ENCODE data around the gene UBR7.

The UBR7 gene

GRCh38 chr14:93246534-93246933, 39.5 kb downstream of the UBR7 start:
- in situ Hi-C loops (cut with MboI; ENCODE audit: low sequenced_read_pairs) = loop anchor here (25.0 kb wide), 1 partner anchor 291 kb away; no protein-coding TSS in a partner anchor

GRCh38 chr14:93249128-93249831, 42.2 kb downstream of the UBR7 start:
- in situ Hi-C loops (cut with MboI; ENCODE audit: low sequenced_read_pairs) = loop anchor here (25.0 kb wide), 1 partner anchor 288 kb away; no protein-coding TSS in a partner anchor

GRCh38 chr14:93262446-93262845, 55.4 kb downstream of the UBR7 start:
- in situ Hi-C loops (cut with MboI; ENCODE audit: low sequenced_read_pairs) = no loop called here

- in situ Hi-C loops (cut with MboI; ENCODE audit: low sequenced_read_pairs) = no loop called here
These were observed 56.4 kb downstream of the UBR7 start for GRCh38 chr14:93263416-93263815.

GRCh38 chr14:93266127-93266526, 59.1 kb downstream of the UBR7 start:
- in situ Hi-C loops (cut with MboI; ENCODE audit: low sequenced_read_pairs) = no loop called here

GRCh38 chr14:93267149-93267711, 60.2 kb downstream of the UBR7 start:
- in situ Hi-C loops (cut with MboI; ENCODE audit: low sequenced_read_pairs) = no loop called here

GRCh38 chr14:93268406-93268805, 61.4 kb downstream of the UBR7 start:
- in situ Hi-C loops (cut with MboI; ENCODE audit: low sequenced_read_pairs) = no loop called here

GRCh38 chr14:93269341-93270068, 62.4 kb downstream of the UBR7 start:
- in situ Hi-C loops (cut with MboI; ENCODE audit: low sequenced_read_pairs) = no loop called here

- in situ Hi-C loops (cut with MboI; ENCODE audit: low sequenced_read_pairs) = no loop called here
These were observed 64.1 kb downstream of the UBR7 start for GRCh38 chr14:93271111-93271510.

- in situ Hi-C loops (cut with MboI; ENCODE audit: low sequenced_read_pairs) = no loop called here
These were observed 67.2 kb downstream of the UBR7 start for GRCh38 chr14:93274055-93274806.

- in situ Hi-C loops (cut with MboI; ENCODE audit: low sequenced_read_pairs) = no loop called here
These were observed 69.1 kb downstream of the UBR7 start for GRCh38 chr14:93276031-93276716.

Data from HL-60/S4 (cell line).